Measurements from ENCODE around the gene MRPL2. TPM values are rescaled to one million over a fixed set of nuclear protein-coding genes. Genes with fewer than 3 reads are reported as not detected.

Gene MRPL2
- total RNA-seq, 1 experiment from 2014 or later: 110 TPM

- ChIA-PET POLR2A (ENCODE audit: unreplicated experiment) (interaction anchor here (0.7 kb wide), 1 partner anchor 15 kb away, joined by 4 read pairs; no protein-coding TSS in a partner anchor), CTCF (no interaction called here)
- H3K4me3 ChIP-seq: no peak overlapping the region
- peaks cover 3% of the 10 kb centered on the region for H4K20me1 ChIP-seq (ENCODE audit: insufficient read depth)
- H3K9me2 ChIP-seq (ENCODE audit: insufficient read depth): no peaks in the 10 kb centered on the region
- BruUV-seq (replicated peaks): no TSS peak
- no peaks in the 10 kb centered on the region for H3K9me3 ChIP-seq (ENCODE audit: insufficient read depth, low read depth)
- intact Hi-C loops (cut with micrococcal nuclease; ENCODE audit: unreplicated experiment): loop anchor here (10.0 kb wide), 1 partner anchor 114 kb away; no protein-coding TSS in a partner anchor
- TF ChIP-seq CTCF (conservative IDR thresholded peaks at IDR 0.05) (no peak), EZH2 (IDR thresholded peaks at IDR 0.05; ENCODE audit: low read depth) (no peak)
- H3K36me3 ChIP-seq (ENCODE audit: low read depth): peaks cover 12% of the 10 kb centered on the region
- H3F3A ChIP-seq (ENCODE audit: insufficient read depth, low read depth): peaks cover 30% of the 10 kb centered on the region; the same call in 1 of the 2 replicates
- DNase-seq: no peak
- H3K4me1 ChIP-seq (replicated peaks; ENCODE audit: insufficient read depth): peaks cover 17% of the 10 kb centered on the region; the same call in 1 of the 2 replicates
- no peak overlapping the region for H3K4me2 ChIP-seq
- H3K79me2 ChIP-seq (ENCODE audit: low read depth): peaks cover 52% of the 10 kb centered on the region
- no peak overlapping the region for H2AFZ ChIP-seq
- H3K27ac ChIP-seq: no peak overlapping the region
- no peaks in the 10 kb centered on the region for H3K27me3 ChIP-seq (ENCODE audit: insufficient read depth, low read depth)
Observed at GRCh38 chr6:43019152-43019551, 40.1 kb downstream of the MRPL2 start.

- Histone ChIP-seq H3K79me2 (ENCODE audit: low read depth) (peaks cover 43% of the 10 kb centered on the region), H2AFZ (no peak overlapping the region), H3K9me3 (ENCODE audit: insufficient read depth, low read depth) (no peaks in the 10 kb centered on the region)
Observed at GRCh38 chr6:43016943-43017334, 42.3 kb downstream of the MRPL2 start.

GRCh38 chr6:43016176-43016942 is 42.9 kb downstream of the MRPL2 start:
- BruUV-seq (replicated peaks): no TSS peak
- H3K27me3 ChIP-seq (ENCODE audit: insufficient read depth, low read depth): no peaks in the 10 kb centered on the region
- peaks cover 11% of the 10 kb centered on the region for H3K36me3 ChIP-seq (ENCODE audit: low read depth)
- H2AFZ ChIP-seq: no peak overlapping the region
- peaks cover 3% of the 10 kb centered on the region; the same call in 1 of the 2 replicates for H4K20me1 ChIP-seq (ENCODE audit: insufficient read depth)
- no peaks in the 10 kb centered on the region for H3K9me3 ChIP-seq (ENCODE audit: insufficient read depth, low read depth)
- POLR2A ChIA-PET (ENCODE audit: unreplicated experiment): interaction anchor here (0.6 kb wide), 1 partner anchor 43 kb away, joined by 7 read pairs; the partner anchor contains the start of genes KLC4 and MRPL2
- intact Hi-C loops (cut with micrococcal nuclease; ENCODE audit: unreplicated experiment): loop anchor here (10.0 kb wide), 1 partner anchor 112 kb away; no protein-coding TSS in a partner anchor
- CTCF ChIA-PET: no interaction called here
- H3K27ac ChIP-seq: no peak overlapping the region
- H3K79me2 ChIP-seq (ENCODE audit: low read depth): peaks cover 42% of the 10 kb centered on the region
- H3K9me2 ChIP-seq (ENCODE audit: insufficient read depth): no peaks in the 10 kb centered on the region
- DNase-seq: no peak
- no peak for TF ChIP-seq CTCF (conservative IDR thresholded peaks at IDR 0.05)
- TF ChIP-seq EZH2 (IDR thresholded peaks at IDR 0.05; ENCODE audit: low read depth): no peak
- peaks cover 23% of the 10 kb centered on the region for H3K4me1 ChIP-seq (replicated peaks; ENCODE audit: insufficient read depth)
- H3K4me2 ChIP-seq: no peak overlapping the region
- peaks cover 27% of the 10 kb centered on the region; the same call in 1 of the 2 replicates for H3F3A ChIP-seq (ENCODE audit: insufficient read depth, low read depth)
- H3K4me3 ChIP-seq: no peak overlapping the region

More at GRCh38 chr6:43016943-43017334, 42.3 kb downstream of the MRPL2 start:
- Histone ChIP-seq H4K20me1 (ENCODE audit: insufficient read depth) (peaks cover 3% of the 10 kb centered on the region; the same call in 1 of the 2 replicates), H3K27ac (no peak overlapping the region), H3K4me3 (no peak overlapping the region), H3K4me1 (replicated peaks; ENCODE audit: insufficient read depth) (peaks cover 23% of the 10 kb centered on the region), H3K27me3 (ENCODE audit: insufficient read depth, low read depth) (no peaks in the 10 kb centered on the region), H3K4me2 (no peak overlapping the region), H3K36me3 (ENCODE audit: low read depth) (peaks cover 11% of the 10 kb centered on the region), H3F3A (ENCODE audit: insufficient read depth, low read depth) (peaks cover 30% of the 10 kb centered on the region; the same call in 1 of the 2 replicates), H3K9me2 (ENCODE audit: insufficient read depth) (no peaks in the 10 kb centered on the region)
- ChIA-PET CTCF (no interaction called here), POLR2A (ENCODE audit: unreplicated experiment) (no interaction called here)
- TF ChIP-seq EZH2 (IDR thresholded peaks at IDR 0.05; ENCODE audit: low read depth): no peak
- TF ChIP-seq CTCF (conservative IDR thresholded peaks at IDR 0.05): no peak
- intact Hi-C loops (cut with micrococcal nuclease; ENCODE audit: unreplicated experiment): loop anchor here (10.0 kb wide), 1 partner anchor 112 kb away; no protein-coding TSS in a partner anchor
- no TSS peak for BruUV-seq (replicated peaks)
- DNase-seq: no peak

Measured in PC-9 (cell line).